ENCODE data around the gene UBE2I.

- TF ChIP-seq, protein P1, sequence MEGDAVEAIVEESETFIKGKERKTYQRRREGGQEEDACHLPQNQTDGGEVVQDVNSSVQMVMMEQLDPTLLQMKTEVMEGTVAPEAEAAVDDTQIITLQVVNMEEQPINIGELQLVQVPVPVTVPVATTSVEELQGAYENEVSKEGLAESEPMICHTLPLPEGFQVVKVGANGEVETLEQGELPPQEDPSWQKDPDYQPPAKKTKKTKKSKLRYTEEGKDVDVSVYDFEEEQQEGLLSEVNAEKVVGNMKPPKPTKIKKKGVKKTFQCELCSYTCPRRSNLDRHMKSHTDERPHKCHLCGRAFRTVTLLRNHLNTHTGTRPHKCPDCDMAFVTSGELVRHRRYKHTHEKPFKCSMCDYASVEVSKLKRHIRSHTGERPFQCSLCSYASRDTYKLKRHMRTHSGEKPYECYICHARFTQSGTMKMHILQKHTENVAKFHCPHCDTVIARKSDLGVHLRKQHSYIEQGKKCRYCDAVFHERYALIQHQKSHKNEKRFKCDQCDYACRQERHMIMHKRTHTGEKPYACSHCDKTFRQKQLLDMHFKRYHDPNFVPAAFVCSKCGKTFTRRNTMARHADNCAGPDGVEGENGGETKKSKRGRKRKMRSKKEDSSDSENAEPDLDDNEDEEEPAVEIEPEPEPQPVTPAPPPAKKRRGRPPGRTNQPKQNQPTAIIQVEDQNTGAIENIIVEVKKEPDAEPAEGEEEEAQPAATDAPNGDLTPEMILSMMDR (IDR thresholded peaks at IDR 0.05): no peak
- TF ChIP-seq EZH2 (IDR thresholded peaks at IDR 0.05; ENCODE audit: borderline replicate concordance, insufficient read depth, low read depth, low read length, poor library complexity, severe bottlenecking): no peak
Measured at GRCh38 chr16:1301562-1301961, 7.9 kb upstream of the UBE2I start.

Measured in B cell (primary cell).